NCI-H1694 (cell line): ENCODE data around the gene C1orf74.

ENCODE experiments used
- DNase-seq: peaks from one replicate; lab custom pipeline; 2025; lab: John Stamatoyannopoulos, UW

The C1orf74 gene

DNA sequence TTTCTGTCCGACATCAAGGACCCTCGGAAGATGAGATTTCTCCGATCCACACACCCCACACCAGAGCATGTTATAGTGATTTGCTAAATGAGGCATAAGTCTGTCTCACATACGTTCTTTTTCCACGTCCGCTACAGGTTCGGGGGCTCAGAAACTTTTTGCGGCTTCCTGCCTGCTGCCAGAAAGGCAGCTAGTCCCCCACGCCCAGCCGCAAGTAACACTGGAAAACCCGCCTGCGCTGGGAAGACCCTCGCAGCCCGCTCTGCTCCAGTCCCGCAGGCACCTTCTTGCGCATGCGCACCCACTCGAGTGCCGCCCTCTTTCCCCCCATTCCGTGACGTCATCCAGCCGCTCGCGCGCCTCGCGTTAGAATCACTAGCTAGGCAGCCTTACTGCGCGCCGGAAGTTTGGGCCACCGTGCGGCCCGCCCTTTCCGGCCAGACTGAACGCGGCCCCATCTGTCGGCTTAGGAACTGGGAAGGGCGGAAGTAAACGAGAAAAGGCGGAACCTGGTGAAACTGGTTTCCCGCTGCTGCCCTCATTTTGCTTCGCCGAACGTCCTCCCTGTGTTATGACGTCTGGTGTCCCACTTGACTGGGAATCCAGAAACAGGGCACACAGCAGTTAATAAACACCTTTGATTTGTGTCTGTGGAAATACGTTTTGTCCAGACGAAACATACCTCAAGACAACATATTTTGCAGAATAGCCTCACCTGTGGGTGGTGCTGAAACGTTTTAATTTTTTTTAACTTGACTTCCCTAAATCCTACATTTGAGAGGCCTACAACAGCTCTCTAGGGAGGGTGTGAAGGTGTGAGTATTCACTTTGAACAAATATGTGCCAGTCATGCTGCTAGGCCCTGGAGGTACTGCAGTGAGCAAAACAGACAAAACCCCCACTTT lies at the start of gene C1orf74:
C1orf74 (minus strand) TSS at position 295 of the 905 bp plus-strand sequence. CDS start 925 bp downstream, outside the sequence.
- peak; percentile 98 for DNase-seq

DNA sequence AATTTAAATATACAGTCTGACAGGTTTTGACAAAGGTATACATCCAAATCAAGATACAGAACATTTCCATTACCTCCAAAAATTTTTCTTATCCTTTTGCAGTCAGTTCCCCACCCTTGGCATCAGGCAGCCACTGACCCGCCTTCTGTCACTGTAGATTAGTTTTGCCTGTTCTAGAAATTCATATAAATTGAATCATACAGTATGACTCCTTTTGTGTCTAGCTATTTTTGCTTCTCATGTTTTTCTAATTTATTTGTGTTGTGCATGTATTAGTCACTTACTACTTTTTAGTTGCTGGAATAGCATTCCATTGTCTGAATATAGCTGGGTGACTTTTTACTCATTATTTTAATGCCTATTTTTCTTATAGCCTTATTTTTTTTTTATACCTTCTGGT lies 47.3 kb upstream of the C1orf74 start:
- no peak for DNase-seq

DNA sequence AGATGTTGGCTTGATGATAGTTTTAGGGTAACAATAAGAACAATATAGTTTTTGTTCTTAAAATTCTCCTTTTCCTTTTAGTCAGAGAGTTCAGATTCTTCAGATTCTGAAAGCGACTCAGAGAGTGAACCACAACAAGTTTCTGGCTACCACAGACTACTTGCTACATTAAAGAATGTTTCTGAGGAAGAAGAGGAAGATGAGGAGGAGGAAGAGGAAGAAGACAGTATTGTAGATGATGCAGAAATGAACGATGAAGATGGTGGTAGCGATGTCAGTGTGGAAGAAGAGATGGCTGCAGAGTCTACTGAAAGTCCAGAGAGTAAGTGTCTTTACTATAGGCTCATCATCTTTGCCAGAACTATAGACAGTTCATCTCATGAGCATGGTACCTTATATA lies 46.4 kb upstream of the C1orf74 start:
- DNase-seq = no peak

DNA sequence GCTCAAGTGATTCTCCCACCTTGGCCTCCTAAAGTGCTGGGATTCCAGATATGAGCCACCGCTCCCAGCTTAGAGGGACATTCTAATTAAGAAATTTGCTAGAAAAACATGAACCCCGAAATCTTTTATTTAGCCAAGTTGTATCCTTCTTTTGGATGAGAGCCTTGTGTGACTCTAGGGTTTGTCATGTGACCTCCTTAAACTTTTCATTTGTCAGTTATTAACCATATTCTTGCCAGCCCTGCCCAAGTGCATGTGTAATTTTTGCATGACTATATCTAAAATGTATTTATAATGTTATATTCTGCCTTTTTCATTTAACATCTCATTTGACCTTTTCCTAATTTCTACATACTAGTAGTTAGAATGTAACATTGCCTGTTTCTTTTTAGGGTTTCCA lies 45.4 kb upstream of the C1orf74 start:
- DNase-seq = no peak

DNA sequence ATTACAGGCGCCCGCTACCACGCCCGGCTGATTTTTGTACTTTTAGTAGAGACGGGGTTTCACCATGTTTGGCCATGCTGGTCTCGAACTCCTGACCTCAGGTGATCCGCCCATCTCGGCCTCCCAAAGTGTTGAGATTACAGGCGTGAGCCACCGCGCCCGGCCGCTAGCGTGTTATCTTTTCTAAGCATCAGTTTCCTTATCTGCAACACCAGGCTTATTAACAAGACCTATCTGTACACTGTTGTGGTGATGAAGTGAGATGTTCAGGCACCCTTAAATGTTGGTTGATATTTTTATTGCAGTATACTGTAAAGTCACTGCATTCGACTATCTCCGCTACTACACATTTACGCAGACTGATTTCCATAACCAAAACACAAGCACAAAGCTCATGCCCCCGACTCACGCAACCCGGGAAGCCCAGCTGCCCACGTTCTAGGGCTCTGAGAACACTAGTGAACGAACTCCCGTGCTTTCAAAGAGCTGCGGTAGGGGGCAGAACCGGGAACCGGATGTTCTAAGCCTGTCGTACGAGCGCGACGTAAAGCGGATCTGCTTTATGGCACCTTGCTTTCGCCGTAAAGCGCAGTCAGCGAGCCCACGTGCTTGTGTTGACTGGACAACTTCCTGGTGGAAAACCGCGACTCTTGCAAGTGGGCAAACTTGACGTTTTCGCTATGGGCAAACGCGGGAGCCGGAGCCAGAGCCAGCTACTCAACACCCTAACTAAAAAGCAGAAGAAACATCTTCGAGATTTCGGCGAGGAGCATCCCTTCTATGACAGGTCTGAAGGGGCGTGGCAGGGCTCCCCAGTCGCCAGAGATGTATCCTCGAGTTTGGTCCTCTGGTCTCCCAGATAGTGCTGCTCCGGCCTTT lies 43.3 kb upstream of the C1orf74 start, which contains the start of gene UTP25:
UTP25 (plus strand) TSS at position 589 of the 879 bp plus-strand sequence; CDS start at position 681, 92 bp downstream.
- peak; percentile 98 for DNase-seq

DNA sequence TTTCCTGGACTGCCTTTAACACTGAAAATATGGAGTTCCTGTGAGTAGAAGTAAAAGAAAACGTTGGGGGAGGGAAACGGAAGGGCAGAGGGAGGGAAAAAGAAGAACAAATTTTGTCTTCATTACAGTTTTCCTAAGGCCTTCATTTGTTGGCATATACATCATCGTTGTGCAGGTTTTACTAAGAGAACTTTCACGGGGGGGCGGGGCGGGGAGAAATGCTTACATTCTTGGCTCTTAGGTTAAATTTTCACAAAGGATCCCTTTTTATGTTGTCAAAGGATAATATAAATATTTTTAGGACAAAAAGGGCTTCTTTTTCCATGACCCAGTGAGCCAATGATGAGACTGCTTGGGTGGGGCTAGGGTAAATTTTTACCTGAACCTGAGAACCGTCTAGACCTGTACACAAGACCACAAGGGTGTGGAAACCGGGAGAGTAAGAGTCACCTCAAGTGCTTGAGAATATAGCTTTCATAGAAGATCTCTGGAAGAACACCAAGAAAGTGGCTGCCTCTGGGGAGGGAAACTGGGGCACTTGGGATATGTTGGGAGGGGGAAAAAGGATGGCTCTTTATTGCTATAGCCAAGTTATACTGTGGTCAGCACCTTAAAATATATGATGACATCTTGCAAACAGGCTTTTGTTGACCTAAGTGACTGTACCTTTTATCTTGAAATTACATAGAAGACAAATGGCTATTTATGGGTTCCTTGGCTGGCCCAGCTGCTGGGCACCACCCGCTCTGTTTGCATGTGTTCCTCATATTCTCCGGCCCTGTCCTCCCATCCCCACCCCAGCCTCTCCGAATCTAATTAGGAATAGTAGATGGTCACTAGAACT lies 41.5 kb upstream of the C1orf74 start:
- no peak for DNase-seq

DNA sequence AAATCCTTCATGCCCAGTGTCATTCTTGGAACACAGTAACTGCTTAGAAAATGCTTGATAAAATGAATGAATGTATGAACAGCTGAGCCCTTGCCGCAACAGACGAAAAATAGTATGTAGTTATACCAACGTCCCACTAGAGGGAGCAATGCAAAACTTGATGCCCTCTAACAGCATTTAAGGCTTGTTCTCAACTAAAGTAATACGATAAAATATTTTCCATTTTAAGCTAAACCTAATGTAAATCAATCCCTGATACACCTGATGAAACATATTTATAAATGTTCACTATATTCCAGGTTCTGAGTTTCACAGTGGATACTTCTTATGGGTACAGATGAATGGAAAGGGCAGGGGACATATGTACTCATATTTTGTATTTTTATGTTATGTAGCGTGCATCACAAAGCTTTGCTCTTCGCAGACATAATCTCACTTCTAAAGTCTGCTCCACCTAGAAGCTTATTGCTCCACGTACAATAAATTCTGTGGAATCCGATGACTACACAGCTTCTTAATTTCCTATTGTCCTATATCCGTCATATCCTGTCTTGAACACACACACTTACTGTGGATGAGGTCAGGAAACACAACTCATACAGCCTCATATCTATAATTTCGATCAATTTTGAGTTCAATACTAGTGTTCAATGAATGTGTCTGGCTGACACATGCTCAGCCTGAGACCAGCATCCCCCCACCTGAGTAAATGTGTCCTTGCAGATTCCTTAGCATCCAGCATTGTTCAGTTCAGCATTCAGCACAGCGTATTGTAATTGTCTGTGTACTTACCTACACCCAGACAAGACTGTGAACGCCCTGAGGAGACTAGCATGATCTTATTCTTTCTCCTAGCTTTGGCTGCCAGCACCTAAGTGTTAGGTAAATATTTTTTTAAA lies 39.0 kb upstream of the C1orf74 start:
- DNase-seq = peak; percentile 63

DNA sequence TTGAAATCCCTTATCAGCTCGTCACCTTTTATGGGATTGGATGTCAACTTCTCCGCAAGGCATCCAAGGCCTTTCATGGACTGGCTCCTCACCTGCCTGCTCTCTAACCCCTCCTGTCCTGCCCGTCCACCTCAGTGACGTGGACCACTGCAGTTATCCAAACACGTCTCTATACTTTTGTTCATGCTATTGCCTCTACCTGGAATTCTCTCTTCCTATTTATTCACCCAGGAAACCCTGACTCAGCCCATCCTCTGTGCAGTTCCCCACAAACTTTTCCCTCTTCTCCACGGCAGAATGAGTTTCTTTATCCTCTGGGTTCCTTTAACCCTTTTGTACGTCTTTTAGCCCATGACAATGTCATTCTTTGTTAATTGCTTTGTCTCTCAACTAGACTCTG lies 38.3 kb upstream of the C1orf74 start:
- no peak for DNase-seq

DNA sequence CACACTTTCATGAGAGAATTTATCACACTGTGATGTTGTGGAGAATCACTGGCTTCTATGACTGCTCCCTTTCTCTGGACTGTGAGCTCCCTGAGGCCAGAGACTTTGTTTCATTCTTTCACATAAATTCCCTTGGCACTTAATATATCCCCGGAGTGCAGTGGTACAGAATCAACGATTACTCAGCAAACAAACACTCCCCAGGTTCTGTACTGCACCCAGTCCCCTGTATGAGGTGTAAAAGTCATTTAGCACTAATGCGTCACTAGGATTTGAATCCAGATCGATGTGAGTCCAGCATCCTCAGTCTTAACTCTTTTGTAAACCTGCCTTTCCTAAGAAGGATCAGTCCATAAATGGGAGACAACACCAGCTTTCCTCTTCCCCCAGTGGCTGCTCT lies 36.6 kb upstream of the C1orf74 start:
- DNase-seq = no peak

DNA sequence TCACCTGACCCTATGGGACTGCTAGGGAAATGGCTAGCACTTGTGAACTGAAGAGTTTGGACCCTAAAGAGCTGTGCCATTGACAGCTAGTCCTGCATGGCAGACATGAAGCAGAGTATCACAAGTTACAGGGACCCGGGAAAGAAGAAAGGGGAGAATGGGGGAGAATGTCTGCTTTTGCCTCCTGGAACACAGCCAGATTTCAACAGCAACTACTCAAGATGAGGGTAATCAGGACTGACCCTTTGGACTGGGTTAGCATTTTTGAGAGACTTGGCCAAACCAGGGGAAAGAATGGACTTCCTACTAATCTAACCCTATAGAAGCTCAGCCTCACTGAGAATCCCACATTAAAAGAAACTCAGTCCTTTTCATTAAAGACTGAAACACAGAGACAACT lies 34.7 kb upstream of the C1orf74 start:
- DNase-seq = no peak

DNA sequence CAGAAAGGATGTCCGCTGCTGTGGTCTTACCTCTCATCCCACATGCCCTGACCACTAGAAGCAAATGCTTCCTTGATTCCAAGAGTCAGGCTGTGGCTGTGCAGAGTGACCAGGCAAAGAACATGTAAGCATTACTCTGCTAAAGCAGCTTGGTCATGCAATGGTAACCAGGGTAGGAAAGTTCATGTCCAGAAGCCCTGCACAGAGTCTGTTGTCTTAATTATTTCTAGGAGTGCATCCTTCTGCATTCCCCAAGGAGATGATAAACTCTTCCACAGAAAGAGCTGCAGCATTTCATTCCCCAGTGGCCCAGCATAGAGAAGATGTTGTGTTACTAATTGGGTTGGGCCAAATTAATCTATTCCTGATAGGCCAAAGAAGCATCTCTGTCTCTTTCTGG lies 33.3 kb upstream of the C1orf74 start:
- no peak for DNase-seq

DNA sequence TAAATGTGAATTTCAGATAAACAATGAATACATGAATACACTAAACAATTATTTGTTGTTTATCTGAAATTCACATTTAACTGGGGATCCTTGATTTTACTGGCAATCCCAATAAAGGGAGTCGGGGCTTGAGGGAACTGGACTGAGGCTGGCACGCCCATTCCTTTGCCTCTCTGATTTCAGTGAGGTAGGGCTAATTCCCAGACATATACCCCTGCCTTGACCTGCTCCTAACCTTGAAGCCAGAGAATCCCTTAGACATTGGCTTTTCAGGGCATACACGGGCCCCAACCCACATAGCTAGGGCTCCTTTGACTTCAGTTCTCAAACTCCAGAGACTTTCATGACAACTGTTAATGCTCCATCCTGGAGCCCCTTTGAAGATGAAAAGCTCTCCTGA lies 32.6 kb upstream of the C1orf74 start:
- DNase-seq = no peak

DNA sequence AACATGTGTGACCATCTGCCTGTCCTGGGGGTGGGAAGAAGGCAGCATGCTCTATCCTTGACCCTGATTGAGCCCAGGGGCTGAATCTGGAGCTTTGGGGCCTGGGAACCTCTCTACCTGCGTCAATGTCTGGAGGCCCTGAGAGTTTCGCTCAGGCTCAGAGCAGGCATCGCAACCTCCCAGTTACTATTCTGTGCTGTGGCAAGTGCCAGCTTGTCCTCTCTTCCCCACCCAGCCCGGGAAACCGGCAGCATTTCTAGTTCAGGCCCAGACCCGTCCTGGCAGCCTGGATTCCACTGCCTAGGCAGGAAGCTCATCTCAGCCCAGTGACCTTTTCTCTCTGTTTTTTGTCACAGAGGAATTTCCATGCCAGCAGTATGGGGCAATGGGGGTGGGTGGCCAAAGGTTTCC lies 31.6 kb upstream of the C1orf74 start:
- DNase-seq = peak; percentile 90

DNA sequence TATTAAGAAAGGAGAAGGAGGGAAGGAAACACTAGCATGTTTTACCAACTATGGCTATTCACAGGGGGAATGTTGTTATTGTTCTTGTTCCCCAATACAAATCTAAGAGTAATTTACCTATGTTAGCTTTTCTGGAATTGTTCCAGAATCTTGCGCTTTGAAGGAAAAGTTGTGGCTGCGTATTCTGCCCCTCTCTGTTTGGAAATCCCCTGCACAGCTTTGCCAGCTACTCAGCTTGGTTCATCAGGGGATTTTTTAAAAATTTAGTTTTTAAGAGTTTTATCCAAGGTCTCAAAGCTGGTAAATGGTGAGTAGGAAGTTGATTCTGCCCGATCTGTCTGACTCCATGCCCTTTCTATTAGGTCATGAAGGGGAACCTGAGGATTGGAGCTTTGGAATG lies 31.1 kb upstream of the C1orf74 start:
- DNase-seq = no peak

DNA sequence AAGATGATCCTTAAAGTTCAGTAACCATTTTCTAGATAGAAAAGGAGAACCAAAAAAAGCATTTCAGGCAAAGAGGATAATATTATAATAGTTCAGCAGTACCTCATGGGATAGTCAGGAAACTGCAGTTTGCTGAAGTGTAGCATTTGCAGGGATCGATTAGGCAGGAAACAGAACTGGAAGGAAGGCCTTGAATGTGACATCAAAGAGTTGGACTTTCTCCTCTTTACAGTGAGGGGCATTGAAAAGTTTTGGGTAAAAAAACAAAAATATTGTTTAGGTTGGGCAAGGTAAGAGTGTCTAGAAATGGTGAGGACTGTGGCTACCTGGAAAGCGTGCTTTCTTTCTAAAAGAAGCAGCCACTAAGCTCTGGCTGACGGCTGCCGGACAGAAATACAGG lies 29.5 kb upstream of the C1orf74 start:
- no peak for DNase-seq

DNA sequence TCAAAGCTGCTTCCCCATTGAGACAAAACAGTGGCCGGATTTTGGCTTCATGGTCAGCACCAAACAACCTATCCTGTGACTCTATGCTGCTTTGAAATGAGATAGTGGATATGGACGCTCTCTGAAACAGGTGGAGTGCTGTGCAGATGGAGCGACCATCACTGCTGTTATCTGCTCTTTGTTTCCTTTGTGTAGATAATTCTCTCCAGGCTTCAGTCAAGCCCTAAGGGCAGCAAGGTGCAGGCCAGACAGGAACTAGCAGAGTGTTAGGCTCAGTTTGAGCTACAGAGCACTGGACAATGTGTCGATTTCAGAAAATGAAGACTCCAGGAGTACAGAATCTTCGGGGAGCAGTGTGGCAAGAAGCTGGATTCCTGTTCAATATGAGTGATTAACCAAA lies 26.4 kb upstream of the C1orf74 start:
- no peak for DNase-seq

DNA sequence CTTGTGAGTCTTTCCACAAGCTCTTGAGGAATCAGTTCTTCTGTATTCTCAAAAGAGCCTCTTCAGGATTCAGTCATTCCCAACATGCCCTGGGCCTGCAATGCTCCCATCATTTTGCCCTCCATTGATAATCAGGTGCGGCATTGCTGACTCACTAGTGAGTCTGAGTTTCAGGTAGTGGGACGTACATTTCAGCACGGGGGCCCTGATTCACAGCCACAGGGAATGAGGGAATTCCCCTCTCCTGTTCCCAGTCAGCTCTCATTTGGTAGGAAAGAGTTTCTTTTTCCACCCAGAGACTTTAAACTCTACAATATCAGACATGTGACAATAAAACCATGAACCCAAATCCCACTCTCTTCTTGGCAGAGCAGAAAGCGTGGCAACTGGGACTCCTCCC lies 25.3 kb upstream of the C1orf74 start:
- no peak for DNase-seq

DNA sequence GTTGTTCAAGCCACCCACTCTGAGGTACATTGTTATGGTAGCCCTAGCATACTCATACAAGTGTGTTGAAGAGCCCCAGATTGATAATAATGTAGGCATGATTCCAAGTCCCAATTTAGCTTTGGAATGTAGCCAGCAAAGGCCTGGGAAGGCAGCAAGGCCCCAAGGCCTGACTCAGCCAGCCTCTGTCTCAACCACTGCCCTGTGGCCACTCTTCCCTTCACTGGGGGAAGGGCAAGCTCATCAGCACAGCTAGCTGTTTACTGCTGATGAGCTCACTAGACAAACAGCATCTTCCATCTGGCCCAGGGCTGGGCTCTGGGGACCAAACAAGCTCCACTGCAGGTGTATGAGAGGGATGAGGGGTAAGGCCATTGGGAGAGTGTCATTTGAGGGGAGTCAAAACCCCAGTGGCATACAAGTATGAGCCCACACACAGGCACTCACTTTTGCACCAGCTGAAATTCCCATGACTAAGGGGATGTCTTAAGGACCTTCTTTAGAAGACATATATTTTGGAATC lies 23.8 kb upstream of the C1orf74 start:
- peak; percentile 46 for DNase-seq

DNA sequence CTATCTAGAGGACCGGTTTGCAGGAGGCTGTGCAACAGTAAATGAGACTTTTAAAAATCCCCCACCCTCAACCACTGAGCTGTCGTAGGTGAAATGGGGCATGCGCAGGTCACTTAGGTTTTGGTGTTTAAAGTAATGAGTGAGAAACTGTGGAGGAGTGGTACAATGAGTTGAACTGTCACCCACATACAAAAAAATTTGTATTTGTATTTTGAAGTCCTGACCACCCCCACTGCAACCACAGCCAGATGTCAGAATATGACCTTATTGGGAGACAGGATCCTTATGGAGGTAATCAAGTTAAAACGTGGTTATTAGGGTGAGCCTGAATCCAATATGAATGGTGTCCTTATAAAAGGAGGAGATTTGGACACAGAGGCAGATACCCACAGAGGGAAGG lies 23.1 kb upstream of the C1orf74 start:
- DNase-seq = no peak

DNA sequence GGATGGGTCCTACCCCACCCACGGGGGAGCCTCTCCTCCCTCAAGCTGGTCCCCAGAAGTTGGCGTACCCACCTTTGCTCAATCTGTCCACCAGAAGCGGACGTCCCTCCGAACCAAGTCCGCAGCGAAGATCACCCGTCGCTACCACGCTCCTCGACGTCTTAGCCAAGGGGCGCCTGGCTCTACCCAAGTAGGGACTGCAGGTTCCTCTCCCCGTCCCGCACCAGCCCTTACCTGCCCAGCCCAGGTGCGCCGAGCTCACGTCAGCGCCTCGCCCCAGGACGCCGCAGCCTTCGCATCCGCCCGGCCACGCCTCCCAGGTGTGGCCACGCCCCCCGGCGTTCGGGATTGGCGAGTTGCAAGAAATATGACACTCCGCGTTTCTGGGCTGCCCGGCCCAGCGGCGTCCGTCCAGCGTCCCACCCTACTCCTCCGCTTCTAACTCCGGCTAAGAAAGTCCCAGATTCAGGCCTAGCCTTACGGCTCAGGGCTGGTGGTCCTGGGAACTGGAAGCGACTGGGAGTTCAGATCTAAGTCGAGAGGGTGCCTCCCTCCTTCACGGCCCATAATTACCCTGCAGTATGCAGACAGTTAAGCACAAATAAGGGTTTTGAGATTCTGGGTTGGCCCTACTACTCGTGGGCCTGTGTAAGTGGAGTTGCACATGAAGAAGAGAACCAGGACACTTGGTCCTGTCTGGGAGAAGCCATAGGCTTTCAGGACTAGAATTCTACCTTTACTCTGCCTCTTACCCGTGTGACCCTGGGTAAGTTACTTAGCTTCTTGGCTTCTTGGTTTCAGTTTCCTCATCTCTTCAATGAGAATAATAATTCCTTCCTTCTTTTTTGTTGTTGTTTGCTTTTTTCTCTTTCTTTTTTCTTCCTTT lies 21.8 kb upstream of the C1orf74 start, which contains the start of gene IRF6:
IRF6 (minus strand) TSS at position 268 of the 886 bp plus-strand sequence. CDS start 4,729 bp downstream, outside the sequence.
- no peak for DNase-seq
